ENCODE measurements around the gene ZBP1.

ZBP1 gene

GRCh38 chr20:57582432-57583288 is 37.6 kb downstream of the ZBP1 start:
- no peak for TF ChIP-seq TCF12 (IDR thresholded peaks at IDR 0.05; ENCODE audit: low read depth)
- TF ChIP-seq, protein P1, sequence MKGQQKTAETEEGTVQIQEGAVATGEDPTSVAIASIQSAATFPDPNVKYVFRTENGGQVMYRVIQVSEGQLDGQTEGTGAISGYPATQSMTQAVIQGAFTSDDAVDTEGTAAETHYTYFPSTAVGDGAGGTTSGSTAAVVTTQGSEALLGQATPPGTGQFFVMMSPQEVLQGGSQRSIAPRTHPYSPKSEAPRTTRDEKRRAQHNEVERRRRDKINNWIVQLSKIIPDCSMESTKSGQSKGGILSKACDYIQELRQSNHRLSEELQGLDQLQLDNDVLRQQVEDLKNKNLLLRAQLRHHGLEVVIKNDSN (IDR thresholded peaks at IDR 0.05) = peak; percentile 55

GRCh38 chr20:57582029-57582378 is 38.2 kb downstream of the ZBP1 start:
- TF ChIP-seq ZBTB7A (IDR thresholded peaks at IDR 0.05; ENCODE audit: low read depth) (no peak), TAF1 (IDR thresholded peaks at IDR 0.05; ENCODE audit: low read depth) (no peak), EGR1 (IDR thresholded peaks at IDR 0.05) (no peak), TCF12 (IDR thresholded peaks at IDR 0.05; ENCODE audit: low read depth) (no peak), FOXM1 (IDR thresholded peaks at IDR 0.05; ENCODE audit: borderline replicate concordance, low read depth) (no peak), CEBPB (IDR thresholded peaks at IDR 0.05) (no peak), REST (IDR thresholded peaks at IDR 0.05; ENCODE audit: low read depth) (no peak), TEAD4 (IDR thresholded peaks at IDR 0.05) (no peak), NFIC (IDR thresholded peaks at IDR 0.05) (no peak), RAD21 (IDR thresholded peaks at IDR 0.05; ENCODE audit: low read depth) (no peak)

GRCh38 chr20:57581202-57582028 is 38.8 kb downstream of the ZBP1 start:
- TF ChIP-seq CREB1 (IDR thresholded peaks at IDR 0.05; ENCODE audit: low read depth) = no peak
- no peak for TF ChIP-seq CEBPB (IDR thresholded peaks at IDR 0.05)
- TF ChIP-seq, protein P1 (IDR thresholded peaks at IDR 0.05) = 0 out of 2 replicates have a peak, but pooled peaks have one; percentile 27

DNA sequence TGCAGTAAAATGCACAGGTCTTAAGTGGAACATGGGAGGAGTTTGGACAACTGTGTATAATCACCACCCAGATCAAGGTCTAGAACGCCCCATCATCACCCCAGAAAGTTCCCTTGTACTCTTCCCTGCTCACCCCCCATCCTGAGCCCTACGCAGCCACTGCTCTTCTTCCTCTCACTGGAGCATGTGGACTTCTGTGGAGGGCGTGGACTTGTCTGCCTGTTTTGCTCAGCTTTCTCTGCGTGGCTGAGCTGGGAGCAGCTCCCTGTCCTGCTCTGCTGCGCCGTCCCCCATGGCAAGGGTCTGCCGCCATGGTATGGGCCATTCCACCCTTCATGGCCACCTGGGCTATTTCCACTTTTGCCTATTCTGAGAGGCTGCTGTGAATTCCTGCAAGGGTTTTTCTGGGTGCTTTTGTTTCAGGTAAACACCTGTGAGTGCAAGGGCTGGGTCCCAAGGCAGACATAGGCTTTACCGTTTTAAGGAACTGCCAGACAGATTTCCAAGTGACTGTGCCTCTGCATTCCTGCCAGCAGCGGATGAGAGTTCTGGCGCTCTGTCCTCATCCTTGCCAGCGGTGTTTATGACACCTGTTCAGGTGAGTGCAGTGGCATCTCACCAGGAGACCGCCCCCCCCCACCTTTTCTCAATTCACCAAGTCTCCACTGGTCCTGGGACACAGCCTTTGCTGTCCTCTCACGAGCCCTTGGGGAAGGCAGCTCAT is 39.6 kb downstream of the ZBP1 start:
- TF ChIP-seq CREB1 (IDR thresholded peaks at IDR 0.05; ENCODE audit: low read depth) (no peak), RAD21 (IDR thresholded peaks at IDR 0.05; ENCODE audit: low read depth) (no peak), TEAD4 (IDR thresholded peaks at IDR 0.05) (no peak), EP300 (IDR thresholded peaks at IDR 0.05; ENCODE audit: borderline replicate concordance) (no peak), TCF12 (IDR thresholded peaks at IDR 0.05; ENCODE audit: low read depth) (no peak)

GRCh38 chr20:57579898-57580447 is 40.3 kb downstream of the ZBP1 start:
- TF ChIP-seq CEBPB (IDR thresholded peaks at IDR 0.05) (no peak), TCF12 (IDR thresholded peaks at IDR 0.05; ENCODE audit: low read depth) (no peak), ZBTB7A (IDR thresholded peaks at IDR 0.05; ENCODE audit: low read depth) (no peak), EGR1 (IDR thresholded peaks at IDR 0.05) (no peak)
- TF ChIP-seq, protein P1 (IDR thresholded peaks at IDR 0.05) = no peak

DNA sequence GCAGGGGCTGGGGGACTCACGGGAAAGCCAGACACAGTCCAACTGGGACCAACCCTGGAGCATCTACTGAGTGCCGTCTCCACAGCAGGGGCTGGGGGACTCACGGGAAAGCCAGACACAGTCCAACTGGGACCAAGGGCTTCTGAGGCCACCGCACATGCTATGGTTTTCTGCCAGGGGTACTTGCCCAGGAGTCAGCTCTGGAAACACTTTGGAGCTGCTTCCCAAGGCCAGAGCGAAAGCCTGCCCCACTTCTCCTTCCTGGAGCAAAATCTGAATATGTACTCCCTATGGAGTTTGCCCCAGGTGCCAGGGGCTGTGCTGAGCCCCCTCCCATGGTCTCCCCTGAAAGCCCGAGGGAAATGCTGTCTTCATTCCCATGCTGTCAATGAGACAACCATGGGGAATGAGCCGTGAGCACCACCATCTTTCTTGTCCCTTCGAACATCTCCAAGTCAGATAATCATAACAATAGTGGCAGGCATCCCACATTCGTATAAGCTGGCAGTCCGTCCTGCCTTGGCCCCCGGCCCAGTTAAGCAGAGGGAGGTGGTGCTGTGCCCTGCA is 40.8 kb downstream of the ZBP1 start:
- no peak for TF ChIP-seq TCF12 (IDR thresholded peaks at IDR 0.05; ENCODE audit: low read depth)
- no peak for TF ChIP-seq CEBPB (IDR thresholded peaks at IDR 0.05)
- no peak for TF ChIP-seq EGR1 (IDR thresholded peaks at IDR 0.05)
- no peak for TF ChIP-seq RAD21 (IDR thresholded peaks at IDR 0.05; ENCODE audit: low read depth)
- no peak for TF ChIP-seq MAX (IDR thresholded peaks at IDR 0.05)
- no peak for TF ChIP-seq TAF1 (IDR thresholded peaks at IDR 0.05; ENCODE audit: low read depth)
- TF ChIP-seq CREB1 (IDR thresholded peaks at IDR 0.05; ENCODE audit: low read depth) = no peak
- TF ChIP-seq ZBTB7A (IDR thresholded peaks at IDR 0.05; ENCODE audit: low read depth) = no peak
- no peak for TF ChIP-seq EP300 (IDR thresholded peaks at IDR 0.05; ENCODE audit: borderline replicate concordance)
- TF ChIP-seq REST (IDR thresholded peaks at IDR 0.05; ENCODE audit: low read depth) = no peak
- no peak for TF ChIP-seq YY1 (IDR thresholded peaks at IDR 0.05; ENCODE audit: low read depth)
- no peak for TF ChIP-seq FOXM1 (IDR thresholded peaks at IDR 0.05; ENCODE audit: borderline replicate concordance, low read depth)
- no peak for TF ChIP-seq TEAD4 (IDR thresholded peaks at IDR 0.05)
- TF ChIP-seq, protein P1 (IDR thresholded peaks at IDR 0.05) = no peak
